GM13977 (cell line): ENCODE results near the gene NANOS3.

Experiments used
- DNase-seq: peaks from one replicate; pipeline ENCODE4 v3.0.0; 2012; ENCODE audit warnings: low spot score
- in situ Hi-C: fragments of 300-500 bp; cut with MboI; formaldehyde crosslinking; loops from one replicate; pipeline ENCODE4 v1.12.0; 2022; ENCODE audit warnings: low sequenced_read_pairs, low pct_unique_long_range_greater_than_20kb, mixed read lengths, inconsistent platforms; ENCODE audit not compliant: unreplicated experiment
- TF ChIP-seq, protein P1 (sequence below): IDR thresholded peaks from 2 replicates; pipeline ENCODE4 v1.5.1; 2012; ENCODE audit warnings: mild to moderate bottlenecking, control low read depth; ENCODE audit not compliant: insufficient read depth; ENCODE audit errors: extremely low read depth, missing control alignments

Gene NANOS3

DNA sequence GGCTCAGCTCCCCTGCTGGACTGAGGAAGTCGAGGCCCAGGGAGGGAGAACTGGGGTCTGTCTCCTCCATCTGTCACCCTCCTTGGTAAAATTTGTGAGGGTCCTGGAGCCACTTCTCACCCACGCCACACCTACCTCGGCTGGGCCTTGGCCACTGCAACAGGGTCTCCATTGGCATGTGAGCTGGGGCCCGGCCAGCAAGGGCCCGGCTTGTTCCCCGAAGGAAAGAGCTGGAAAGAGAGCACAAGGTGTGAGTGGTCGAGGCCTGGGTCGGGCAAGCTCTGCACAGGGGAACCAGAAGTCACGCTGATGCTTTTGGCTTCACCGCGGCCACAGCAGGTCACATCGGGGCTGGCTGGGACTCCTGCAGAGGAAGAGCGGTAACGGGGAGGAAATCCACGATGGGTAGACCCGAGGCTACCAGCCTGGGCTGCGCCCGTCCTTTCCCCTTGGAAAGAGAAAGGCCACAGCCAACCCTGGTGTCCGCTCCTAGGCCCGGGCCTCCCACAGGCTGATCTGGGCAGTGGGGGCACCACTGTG is 9.0 kb downstream of the NANOS3 start:
- DNase-seq: no peak
- TF ChIP-seq, protein P1, sequence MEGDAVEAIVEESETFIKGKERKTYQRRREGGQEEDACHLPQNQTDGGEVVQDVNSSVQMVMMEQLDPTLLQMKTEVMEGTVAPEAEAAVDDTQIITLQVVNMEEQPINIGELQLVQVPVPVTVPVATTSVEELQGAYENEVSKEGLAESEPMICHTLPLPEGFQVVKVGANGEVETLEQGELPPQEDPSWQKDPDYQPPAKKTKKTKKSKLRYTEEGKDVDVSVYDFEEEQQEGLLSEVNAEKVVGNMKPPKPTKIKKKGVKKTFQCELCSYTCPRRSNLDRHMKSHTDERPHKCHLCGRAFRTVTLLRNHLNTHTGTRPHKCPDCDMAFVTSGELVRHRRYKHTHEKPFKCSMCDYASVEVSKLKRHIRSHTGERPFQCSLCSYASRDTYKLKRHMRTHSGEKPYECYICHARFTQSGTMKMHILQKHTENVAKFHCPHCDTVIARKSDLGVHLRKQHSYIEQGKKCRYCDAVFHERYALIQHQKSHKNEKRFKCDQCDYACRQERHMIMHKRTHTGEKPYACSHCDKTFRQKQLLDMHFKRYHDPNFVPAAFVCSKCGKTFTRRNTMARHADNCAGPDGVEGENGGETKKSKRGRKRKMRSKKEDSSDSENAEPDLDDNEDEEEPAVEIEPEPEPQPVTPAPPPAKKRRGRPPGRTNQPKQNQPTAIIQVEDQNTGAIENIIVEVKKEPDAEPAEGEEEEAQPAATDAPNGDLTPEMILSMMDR: no peak
- in situ Hi-C loops: no loop called here

DNA sequence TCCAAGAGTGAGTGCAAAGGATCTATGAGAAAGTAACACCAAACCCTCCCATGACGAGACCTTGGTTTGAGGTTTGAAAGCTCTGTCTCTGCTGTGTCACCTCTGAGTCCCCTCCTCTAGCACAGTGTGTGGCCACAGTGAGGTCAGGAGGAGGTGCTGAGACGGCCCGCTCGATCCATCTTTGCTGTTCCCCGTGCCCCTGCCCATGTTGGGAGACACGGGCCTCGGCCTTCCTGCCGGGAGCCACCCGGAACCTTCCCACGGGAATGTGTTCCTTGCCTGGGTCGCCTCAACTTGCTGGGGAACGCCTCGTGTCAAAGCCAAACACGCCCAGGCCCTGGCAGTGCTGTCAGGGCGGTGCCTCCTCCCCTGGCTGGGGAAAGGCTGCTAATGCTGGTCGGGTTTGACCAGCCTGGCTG is 10.1 kb downstream of the NANOS3 start:
- in situ Hi-C loops: no loop called here
- no peak for DNase-seq

DNA sequence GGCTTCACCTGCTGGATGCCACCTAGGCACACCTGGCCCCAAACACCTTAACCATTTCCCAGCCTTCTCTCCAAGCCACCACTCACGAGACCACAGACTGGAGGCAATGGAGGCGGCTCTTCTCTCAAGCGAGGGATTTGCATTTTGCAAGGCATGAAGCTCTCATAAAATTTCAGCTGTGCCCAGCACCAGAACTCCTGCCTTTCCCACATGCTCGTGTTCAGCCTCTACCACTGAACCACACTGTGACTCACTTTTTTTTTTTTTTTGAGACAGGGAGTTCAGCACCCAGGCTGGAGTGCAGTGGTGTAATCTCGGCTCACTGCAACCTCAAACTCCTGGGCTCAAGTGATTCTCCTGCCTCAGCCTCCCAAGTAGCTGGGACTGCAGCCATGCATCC is 10.6 kb downstream of the NANOS3 start:
- no peak for DNase-seq
- TF ChIP-seq, protein P1: no peak
- in situ Hi-C loops: no loop called here

More for the DNA sequence above, 10.1 kb downstream of the NANOS3 start:
- TF ChIP-seq, protein P1: no peak

DNA sequence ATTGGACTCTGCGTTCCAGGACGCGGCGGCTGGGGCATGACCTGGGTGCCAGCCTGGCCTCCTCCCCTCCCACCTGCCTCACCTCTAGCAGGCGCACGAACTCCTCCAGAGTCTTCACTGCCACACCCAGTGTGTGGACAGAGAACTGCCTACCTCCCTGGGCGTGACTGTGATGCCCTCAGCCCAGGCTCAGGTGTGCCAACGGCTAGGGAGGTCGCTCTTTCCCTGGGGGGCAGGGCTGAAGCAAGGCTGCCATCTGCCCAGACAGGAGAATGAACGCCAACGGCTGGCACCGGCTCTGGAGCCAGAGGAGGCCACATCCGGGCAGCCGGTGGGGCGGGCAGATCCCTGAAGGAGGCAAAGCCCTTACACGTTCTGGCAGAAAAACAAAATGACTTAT is 11.3 kb downstream of the NANOS3 start:
- in situ Hi-C loops: no loop called here
- TF ChIP-seq, protein P1: no peak
- DNase-seq: no peak

DNA sequence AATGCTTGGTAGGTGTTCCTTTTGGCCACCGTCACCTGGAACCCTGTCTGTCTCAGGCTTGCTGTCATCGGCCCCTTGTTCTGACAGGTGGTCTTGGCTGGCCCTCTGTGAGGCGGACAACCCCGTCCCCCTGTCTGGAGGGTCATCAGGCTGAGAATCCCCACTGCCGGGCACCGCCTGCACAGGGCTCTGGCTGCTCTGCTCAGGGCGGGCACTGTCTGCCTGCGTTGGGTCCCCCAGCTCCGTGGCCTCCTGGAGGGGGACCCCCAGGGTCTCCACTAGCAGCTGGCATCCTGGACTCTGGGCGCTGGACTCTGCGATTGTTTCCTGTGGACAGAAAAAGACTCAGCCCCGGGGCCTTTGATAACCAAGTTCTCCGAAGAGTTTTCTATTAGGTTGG is 13.2 kb downstream of the NANOS3 start:
- TF ChIP-seq, protein P1: no peak
- in situ Hi-C loops: no loop called here
- DNase-seq: no peak

DNA sequence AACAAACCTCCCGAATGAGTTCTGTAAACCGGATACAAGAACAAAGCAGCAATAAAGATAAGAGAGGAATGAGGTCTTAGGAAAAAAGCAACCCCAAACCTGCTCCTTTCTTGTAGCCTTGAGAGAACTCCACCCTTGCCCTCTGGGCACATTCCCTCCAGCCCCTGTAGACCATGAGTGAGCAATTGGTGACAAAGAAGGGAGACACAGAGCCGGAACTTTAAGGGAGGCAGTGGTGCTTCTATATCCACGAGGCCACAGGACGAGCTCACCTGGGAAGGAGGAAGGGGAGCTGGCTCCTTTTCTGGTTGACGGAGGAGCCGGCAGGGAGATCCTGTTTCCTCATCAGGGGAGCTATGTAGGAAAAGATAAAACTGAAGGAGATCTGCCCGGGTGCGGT is 15.9 kb downstream of the NANOS3 start:
- no peak for DNase-seq
- TF ChIP-seq, protein P1: no peak
- in situ Hi-C loops: no loop called here

DNA sequence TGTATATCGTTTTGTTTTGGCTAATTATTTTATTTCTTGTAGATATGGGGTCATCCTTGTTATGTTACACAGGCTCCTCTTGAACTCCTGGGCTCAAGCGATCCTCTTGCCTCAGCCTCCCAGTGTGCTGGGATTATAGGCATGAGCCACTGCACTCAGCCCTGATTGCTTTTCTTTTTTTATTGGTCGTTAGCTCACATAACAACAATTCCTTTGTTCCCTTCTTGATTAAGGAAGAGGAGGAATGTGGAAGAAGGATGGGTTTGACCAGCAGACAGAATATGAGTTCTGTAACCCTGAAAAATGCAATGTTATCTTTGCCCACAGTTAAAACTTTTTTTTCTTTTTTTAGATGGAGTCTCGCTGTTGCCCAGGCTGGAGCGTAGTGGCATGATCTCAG is 17.6 kb downstream of the NANOS3 start:
- no peak for DNase-seq
- TF ChIP-seq, protein P1: no peak
- in situ Hi-C loops: no loop called here
